Mucosa of stomach (tissue), 1 donor: ENCODE data around the gene ANKS6.

Source experiments
- H3K27me3 ChIP-seq: one replicate; pipeline ENCODE4 v1.7.0; 2013; ENCODE audit warnings: mild to moderate bottlenecking, low read length; ENCODE audit not compliant: control insufficient read depth, insufficient read depth
- H3K36me3 ChIP-seq: one replicate; pipeline ENCODE4 v1.7.0; 2013; ENCODE audit warnings: low read length; ENCODE audit not compliant: control insufficient read depth, insufficient read depth
- H3K4me1 ChIP-seq: one replicate; pipeline ENCODE4 v1.7.0; 2013; ENCODE audit warnings: mild to moderate bottlenecking, low read length; ENCODE audit not compliant: control insufficient read depth, insufficient read depth
- H3K4me3 ChIP-seq: one replicate; pipeline ENCODE4 v1.7.0; 2013; ENCODE audit warnings: low read length
- H3K9ac ChIP-seq: one replicate; pipeline ENCODE4 v1.7.0; 2013; ENCODE audit warnings: mild to moderate bottlenecking, low read length, moderate library complexity
- H3K9me3 ChIP-seq: one replicate; pipeline ENCODE4 v1.7.0; 2013; ENCODE audit warnings: mild to moderate bottlenecking, low read length, moderate library complexity; ENCODE audit not compliant: control insufficient read depth
- donor health status: Pancreatic carcinoma.

Gene ANKS6

DNA sequence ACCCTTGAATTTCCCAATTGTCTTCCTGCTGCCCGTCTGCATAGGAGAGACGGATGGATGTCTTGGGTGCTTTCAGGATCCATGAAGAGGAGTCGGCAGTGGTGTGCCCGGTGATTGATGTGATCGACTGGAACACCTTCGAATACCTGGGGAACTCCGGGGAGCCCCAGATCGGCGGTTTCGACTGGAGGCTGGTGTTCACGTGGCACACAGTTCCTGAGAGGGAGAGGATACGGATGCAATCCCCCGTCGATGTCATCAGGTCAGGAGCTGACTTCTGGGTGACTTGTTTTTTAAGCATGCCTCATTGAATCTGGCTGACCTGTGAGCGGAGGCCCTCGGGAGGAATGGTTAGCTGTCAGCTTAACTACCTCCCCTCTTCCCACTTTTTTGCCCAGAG, 35.3 kb upstream of the ANKS6 start:
- Histone ChIP-seq H3K4me3 (no peak overlapping the region), H3K36me3 (peaks cover 10% of the 10 kb centered on the region), H3K27me3 (no peaks in the 10 kb centered on the region), H3K4me1 (peaks cover 9% of the 10 kb centered on the region), H3K9ac (no peak overlapping the region), H3K9me3 (no peaks in the 10 kb centered on the region)

DNA sequence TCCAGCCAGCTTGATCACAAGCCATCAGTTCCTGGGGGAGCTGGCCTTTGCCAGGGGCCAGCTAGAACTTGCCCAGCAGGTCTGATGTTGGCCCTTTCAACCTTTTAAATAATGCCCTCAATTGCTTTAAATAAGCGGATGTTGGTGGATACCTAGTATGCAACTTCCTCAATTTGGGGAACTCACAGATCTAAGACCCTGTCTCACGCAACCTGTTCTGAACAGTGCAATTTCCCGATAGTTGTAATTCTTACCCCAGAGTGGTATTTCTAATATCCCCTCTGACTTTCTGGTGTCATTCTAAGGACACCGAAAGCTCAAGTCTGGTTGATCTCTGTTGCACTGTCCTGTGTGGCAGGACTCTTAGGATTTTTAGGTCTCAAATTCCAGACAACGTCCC, 34.2 kb upstream of the ANKS6 start:
- H3K4me3 ChIP-seq: no peak overlapping the region
- H3K27me3 ChIP-seq: no peaks in the 10 kb centered on the region
- H3K9ac ChIP-seq: no peak overlapping the region
- H3K9me3 ChIP-seq: no peaks in the 10 kb centered on the region
- H3K4me1 ChIP-seq: peaks cover 9% of the 10 kb centered on the region
- H3K36me3 ChIP-seq: peaks cover 10% of the 10 kb centered on the region

DNA sequence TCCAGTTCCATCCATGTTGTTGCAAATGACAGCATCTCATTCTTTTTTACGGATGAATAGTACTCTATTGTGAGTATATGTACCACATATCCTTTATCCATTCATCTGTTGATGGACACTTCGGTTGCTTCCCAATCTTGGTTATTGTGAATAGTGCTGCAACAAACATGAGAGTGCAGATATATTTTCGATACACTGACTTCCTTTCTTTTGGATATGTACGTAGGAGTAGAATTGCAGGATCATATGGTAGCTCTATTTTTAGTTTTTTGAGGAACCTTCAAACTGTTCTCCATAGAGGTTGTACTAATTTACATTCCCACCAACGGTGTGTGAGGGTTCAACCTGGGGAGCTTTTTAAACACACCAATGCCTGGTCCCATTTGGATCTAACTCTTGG, 33.4 kb upstream of the ANKS6 start:
- Histone ChIP-seq H3K4me3 (no peak overlapping the region), H3K9ac (no peak overlapping the region), H3K27me3 (no peaks in the 10 kb centered on the region), H3K9me3 (no peaks in the 10 kb centered on the region), H3K36me3 (peaks cover 10% of the 10 kb centered on the region), H3K4me1 (peaks cover 9% of the 10 kb centered on the region)

DNA sequence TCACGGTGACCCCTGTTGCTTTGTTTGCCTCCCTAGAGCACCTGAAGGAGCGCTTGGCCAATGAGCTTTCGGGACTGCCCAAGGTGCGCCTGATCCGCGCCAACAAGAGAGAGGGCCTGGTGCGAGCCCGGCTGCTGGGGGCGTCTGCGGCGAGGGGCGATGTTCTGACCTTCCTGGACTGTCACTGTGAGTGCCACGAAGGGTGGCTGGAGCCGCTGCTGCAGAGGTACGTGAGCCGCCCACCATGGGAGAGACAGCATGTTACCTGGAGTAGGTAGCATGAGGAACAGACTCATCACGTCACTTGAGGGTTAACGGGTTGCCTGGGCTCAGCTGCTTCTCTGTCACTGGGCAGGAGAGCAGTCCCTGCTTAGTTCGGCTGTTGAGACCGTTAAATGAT, 30.4 kb upstream of the ANKS6 start:
- Histone ChIP-seq H3K9ac (no peak overlapping the region), H3K36me3 (peaks cover 6% of the 10 kb centered on the region)

DNA sequence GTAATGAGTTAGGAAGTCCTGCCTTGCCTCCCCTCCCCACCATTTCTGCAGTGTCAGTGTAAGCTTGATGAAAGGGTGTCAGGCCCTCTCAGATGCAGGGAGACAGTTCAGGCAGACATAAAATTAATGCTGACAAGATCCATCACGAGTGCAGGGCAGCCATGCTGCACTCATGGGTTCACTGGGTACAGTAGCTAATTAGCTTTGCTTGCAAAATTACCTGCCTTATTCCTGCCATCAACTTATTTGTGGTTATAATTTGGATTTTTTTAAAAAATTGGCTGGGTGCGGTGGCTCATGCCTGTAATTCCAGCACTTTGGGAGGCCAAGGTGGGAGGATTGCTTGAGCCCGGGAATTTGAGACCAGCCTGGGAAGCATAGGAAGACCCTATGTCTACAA, 29.1 kb upstream of the ANKS6 start:
- Histone ChIP-seq H3K9me3 (no peaks in the 10 kb centered on the region), H3K4me1 (peaks cover 23% of the 10 kb centered on the region), H3K36me3 (peaks cover 6% of the 10 kb centered on the region), H3K27me3 (no peaks in the 10 kb centered on the region), H3K4me3 (no peak overlapping the region), H3K9ac (no peak overlapping the region)

More for the DNA sequence above, 30.4 kb upstream of the ANKS6 start:
- H3K9me3 ChIP-seq: no peaks in the 10 kb centered on the region
- H3K4me1 ChIP-seq: peaks cover 23% of the 10 kb centered on the region
- no peaks in the 10 kb centered on the region for H3K27me3 ChIP-seq
- H3K4me3 ChIP-seq: no peak overlapping the region

DNA sequence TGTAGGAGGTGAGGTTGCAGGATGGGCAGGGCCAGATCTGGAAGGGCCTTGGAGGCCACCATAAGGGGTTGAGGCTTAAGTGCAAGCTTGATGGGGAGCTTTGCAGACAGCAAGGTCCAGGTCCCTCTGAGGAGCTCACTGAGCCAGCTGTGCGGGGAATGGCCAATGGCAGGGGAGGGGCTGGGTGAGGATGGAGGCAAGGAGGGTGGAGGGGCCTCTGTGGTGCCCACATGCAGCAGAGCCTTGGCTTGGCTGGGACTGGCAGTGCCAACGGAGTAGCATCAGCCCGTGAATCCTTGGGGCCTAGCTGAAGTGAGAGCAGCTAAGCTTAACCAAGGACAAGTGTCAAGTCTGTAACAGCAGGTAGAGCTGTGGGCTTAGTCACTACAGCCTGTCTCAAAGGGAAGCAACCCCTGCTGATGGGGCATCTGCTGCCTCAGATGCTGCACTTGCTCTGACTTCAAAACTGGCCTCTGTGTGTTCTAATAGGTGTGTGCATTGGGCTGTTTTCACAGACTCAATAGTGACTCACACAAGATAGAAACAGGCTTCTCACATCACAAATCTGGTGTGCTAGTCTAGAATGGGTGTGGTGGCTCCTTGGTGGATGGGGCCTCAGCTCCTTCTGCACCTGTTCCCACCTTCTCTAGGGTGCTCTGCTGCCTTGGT, 27.4 kb upstream of the ANKS6 start:
- Histone ChIP-seq H3K9ac (no peak overlapping the region), H3K4me1 (peaks cover 23% of the 10 kb centered on the region), H3K9me3 (no peaks in the 10 kb centered on the region), H3K4me3 (no peak overlapping the region), H3K27me3 (no peaks in the 10 kb centered on the region), H3K36me3 (peaks cover 6% of the 10 kb centered on the region)

DNA sequence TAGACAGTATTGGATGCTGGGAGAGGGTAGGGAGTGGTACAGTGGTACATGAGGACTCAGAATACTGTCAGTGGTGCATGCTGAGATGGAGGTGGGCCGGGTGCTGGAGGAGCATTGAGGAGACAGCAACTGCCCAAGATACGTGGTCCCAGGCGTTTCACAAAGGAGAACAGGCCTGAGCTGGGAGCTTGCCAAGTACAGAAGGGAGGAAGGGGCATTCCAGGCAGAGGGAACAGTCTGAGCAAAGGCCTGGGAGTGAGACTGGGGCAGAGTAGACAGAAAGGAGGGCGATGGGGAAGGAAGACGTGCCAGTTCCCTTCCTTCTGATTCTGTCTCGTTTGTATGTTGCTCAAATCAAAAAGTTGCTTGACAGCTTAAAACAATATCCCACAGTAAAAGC, 26.3 kb upstream of the ANKS6 start:
- no peaks in the 10 kb centered on the region for H3K9me3 ChIP-seq
- H3K27me3 ChIP-seq: no peaks in the 10 kb centered on the region
- peaks cover 23% of the 10 kb centered on the region for H3K4me1 ChIP-seq
- no peaks in the 10 kb centered on the region for H3K36me3 ChIP-seq
- no peak overlapping the region for H3K9ac ChIP-seq
- no peak overlapping the region for H3K4me3 ChIP-seq

DNA sequence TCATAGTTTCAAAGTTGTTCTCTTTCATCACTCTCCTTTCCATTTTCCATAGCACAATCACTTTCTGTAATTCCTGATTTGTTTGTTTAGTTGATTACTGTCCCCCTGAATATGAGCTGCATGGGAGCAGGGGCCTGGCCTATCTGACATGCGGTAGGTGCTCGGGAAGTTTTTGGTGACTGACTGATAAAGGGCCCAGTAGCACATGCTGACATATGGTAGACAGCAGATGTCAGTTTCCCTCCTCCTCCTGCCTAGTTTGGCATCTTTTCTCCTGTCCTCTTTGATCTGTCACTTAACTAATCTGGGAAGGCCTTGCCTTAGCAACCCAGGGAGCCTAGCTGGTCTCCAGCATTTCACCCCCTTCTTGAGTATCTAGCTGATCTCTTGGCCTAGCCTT, 25.5 kb upstream of the ANKS6 start:
- Histone ChIP-seq H3K4me3 (no peak overlapping the region), H3K36me3 (no peaks in the 10 kb centered on the region), H3K27me3 (no peaks in the 10 kb centered on the region), H3K4me1 (peaks cover 23% of the 10 kb centered on the region), H3K9ac (no peak overlapping the region), H3K9me3 (no peaks in the 10 kb centered on the region)

DNA sequence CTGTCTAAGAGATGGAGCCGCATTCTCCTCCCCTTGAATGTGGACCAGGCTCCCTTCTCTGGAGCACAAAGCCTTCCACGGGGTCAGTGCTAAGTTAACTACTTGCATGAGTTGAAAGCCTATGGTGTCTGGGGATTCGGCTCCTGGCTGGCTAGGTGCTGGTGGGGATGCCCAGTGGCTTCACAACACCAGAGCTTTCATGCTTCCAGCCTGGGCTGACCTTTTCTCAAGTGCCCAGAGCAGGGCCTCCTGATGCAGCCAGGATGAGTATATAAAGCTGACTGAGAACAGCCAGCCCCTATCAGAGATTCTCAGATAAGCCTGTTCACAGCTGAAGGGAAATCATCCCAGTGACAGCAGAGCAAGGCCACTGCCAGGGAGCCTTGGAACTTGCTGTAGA, 22.9 kb upstream of the ANKS6 start:
- no peaks in the 10 kb centered on the region for H3K27me3 ChIP-seq
- H3K4me1 ChIP-seq: peaks cover 21% of the 10 kb centered on the region
- no peak overlapping the region for H3K9ac ChIP-seq
- H3K4me3 ChIP-seq: no peak overlapping the region
- no peaks in the 10 kb centered on the region for H3K36me3 ChIP-seq
- H3K9me3 ChIP-seq: no peaks in the 10 kb centered on the region

DNA sequence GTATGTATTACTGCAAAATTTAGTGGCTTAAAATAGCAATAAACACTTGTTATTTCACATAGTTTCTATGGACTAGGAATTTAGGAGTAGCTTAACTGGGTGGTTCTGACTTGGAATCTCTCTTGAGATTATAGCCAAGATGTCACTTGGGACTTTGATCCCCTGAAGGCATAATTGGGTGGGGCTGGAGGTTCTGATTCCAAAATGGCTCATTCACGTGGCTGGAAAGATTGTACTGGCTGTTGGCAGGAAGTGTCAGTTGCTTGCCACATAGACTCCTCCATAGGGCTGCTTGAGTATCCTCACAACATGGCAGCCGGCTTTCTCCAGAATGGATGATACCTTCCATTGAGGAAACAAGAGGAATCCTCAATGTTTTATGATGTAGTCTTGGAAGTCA, 22.4 kb upstream of the ANKS6 start:
- Histone ChIP-seq H3K27me3 (no peaks in the 10 kb centered on the region), H3K9ac (no peak overlapping the region), H3K4me1 (peaks cover 16% of the 10 kb centered on the region), H3K9me3 (no peaks in the 10 kb centered on the region), H3K4me3 (no peak overlapping the region), H3K36me3 (no peaks in the 10 kb centered on the region)

DNA sequence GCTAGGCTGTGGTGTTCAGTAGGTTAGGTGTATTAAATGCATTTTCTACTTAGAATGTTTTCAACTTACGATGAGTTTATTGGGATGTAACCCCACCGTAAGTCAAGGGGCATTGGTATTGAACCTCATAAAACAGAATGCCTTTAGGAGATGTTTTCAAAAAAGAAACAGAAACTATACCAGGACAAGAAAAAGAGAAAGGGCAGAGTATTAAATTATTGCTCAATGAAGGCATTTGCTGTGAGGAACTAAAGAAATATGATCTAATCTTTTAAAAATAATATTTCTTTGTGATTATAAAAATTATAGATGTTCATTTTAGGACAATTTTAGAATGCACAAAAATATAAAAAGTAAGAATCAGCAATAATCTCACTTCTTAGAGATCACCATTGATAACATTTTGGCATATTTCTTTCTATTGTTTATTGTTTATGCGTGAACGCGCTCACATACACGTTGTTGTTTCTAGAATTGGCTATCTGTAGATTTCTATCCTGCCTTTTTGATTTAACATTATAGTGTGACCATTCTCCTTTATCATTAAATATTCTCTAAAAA, 19.1 kb upstream of the ANKS6 start:
- H3K4me3 ChIP-seq: no peak overlapping the region
- no peaks in the 10 kb centered on the region for H3K36me3 ChIP-seq
- no peaks in the 10 kb centered on the region for H3K27me3 ChIP-seq
- no peak overlapping the region for H3K9ac ChIP-seq
- no peaks in the 10 kb centered on the region for H3K9me3 ChIP-seq
- H3K4me1 ChIP-seq: peaks cover 9% of the 10 kb centered on the region

DNA sequence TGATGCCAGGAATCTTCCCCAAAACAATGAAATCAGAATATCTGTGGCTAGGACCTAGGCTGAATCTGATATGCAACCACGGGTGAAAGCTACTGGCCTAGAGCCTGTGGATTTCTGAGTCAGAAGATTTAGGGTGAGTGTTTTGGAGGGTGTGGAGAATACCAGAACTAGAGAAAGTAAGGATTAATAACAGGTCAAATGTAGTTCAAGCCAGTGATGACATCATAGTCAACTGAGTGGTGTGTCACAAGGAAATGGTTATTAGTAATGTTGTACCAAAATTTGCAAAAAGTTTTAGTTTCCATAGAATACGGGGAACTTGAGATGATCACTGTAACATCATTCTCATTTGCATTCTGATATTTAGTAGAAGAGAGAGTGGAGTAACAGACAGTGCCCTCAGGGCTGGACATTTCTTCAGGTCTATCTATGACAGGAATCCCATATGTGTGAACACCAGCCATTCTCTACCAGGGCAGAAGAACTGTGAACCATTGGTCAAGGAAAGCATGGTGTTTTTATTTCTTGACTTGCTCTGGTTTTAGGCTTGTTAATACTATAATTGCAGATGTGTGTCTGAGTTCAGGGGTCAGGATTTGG, 14.8 kb upstream of the ANKS6 start:
- peaks cover 44% of the 10 kb centered on the region for H3K4me1 ChIP-seq

More for the DNA sequence above, 14.8 kb upstream of the ANKS6 start:
- no peaks in the 10 kb centered on the region for H3K27me3 ChIP-seq
- H3K4me3 ChIP-seq: no peak overlapping the region
- H3K36me3 ChIP-seq: no peaks in the 10 kb centered on the region
- no peak overlapping the region for H3K9ac ChIP-seq
- no peaks in the 10 kb centered on the region for H3K9me3 ChIP-seq
